Measurements from ENCODE around the gene AP3B2.
"Not testable (repeated sequence)": the region's sequence is repeated elsewhere in the genome, so short reads cannot be mapped to it uniquely, and the experiment has no call there.

The AP3B2 gene

GRCh38 chr15:82709421-82710207 is at the start of gene AP3B2:
Gene AP3B2 (minus strand): TSS chr15:82709875. CDS start chr15:82709706, 169 bp downstream.
- DNase-seq: peak; percentile 92

GRCh38 chr15:82751308-82751707 is 41.6 kb upstream of the AP3B2 start:
- DNase-seq: no peak

- DNase-seq: peak; percentile 12
Measured at GRCh38 chr15:82750831-82751180, 41.1 kb upstream of the AP3B2 start.

- DNase-seq: peak; percentile 93
Measured at GRCh38 chr15:82749951-82750830, 40.5 kb upstream of the AP3B2 start.

GRCh38 chr15:82748315-82748714 is 38.6 kb upstream of the AP3B2 start:
- DNase-seq: no peak

GRCh38 chr15:82743810-82744209 is 34.1 kb upstream of the AP3B2 start:
- no peak for DNase-seq

GRCh38 chr15:82742134-82742533 is 32.5 kb upstream of the AP3B2 start:
- DNase-seq: no peak

GRCh38 chr15:82739086-82739485 is 29.4 kb upstream of the AP3B2 start:
- DNase-seq: no peak

GRCh38 chr15:82737975-82738374 is 28.3 kb upstream of the AP3B2 start:
- DNase-seq: no peak

- DNase-seq: no peak
Measured at GRCh38 chr15:82731527-82731926, 21.9 kb upstream of the AP3B2 start.

GRCh38 chr15:82730022-82730530 is 20.4 kb upstream of the AP3B2 start:
- no peak for DNase-seq

GRCh38 chr15:82726816-82727215 is 17.1 kb upstream of the AP3B2 start:
- no peak for DNase-seq

GRCh38 chr15:82715003-82715402 is 5.3 kb upstream of the AP3B2 start:
- no peak for DNase-seq

- no peak for DNase-seq
Measured at GRCh38 chr15:82714016-82714415, 4.3 kb upstream of the AP3B2 start.

GRCh38 chr15:82712036-82712435 is 2.4 kb upstream of the AP3B2 start:
- DNase-seq: no peak

GRCh38 chr15:82710926-82711490 is 1.3 kb upstream of the AP3B2 start:
- DNase-seq: no peak

GRCh38 chr15:82710208-82710555 is 507 bp upstream of the AP3B2 start:
- no peak for DNase-seq

- DNase-seq: peak; percentile 53
Measured at GRCh38 chr15:82709081-82709420, 624 bp downstream of the AP3B2 start.

- not testable (repeated sequence) for DNase-seq
Measured at GRCh38 chr15:82705856-82706255, 3.8 kb downstream of the AP3B2 start.

- DNase-seq: no peak
Measured at GRCh38 chr15:82699726-82700125, 9.9 kb downstream of the AP3B2 start.

- no peak for DNase-seq
Measured at GRCh38 chr15:82698711-82699345, 10.8 kb downstream of the AP3B2 start.

- DNase-seq: no peak
Measured at GRCh38 chr15:82697735-82698407, 11.8 kb downstream of the AP3B2 start.

- DNase-seq: no peak
Measured at GRCh38 chr15:82692171-82692570, 17.5 kb downstream of the AP3B2 start.

Measured in NCI-H69 (cell line).